ENCODE results near the gene CHEK1.

DNA sequence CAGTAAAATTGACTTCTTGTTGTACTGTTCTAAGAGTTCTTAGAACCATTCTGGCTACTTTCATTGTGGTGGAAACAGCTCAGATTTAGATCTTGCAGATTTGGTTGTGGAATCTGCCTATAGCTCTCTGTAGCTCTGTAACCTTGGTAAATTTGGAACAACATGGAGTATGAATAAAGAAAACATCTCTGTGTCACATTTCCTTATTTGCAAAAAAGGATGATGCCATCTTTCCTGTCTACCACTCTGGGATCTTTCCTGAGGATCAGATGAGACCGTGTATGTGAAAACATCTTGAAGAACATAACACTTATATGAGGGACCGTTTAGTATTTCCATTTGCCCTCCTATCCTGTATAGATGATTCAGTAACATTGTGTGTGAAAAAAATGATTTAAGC lies 46.6 kb downstream of the CHEK1 start:
- TF ChIP-seq POLR2A (IDR thresholded peaks at IDR 0.05; ENCODE audit: low read depth, low read length): no peak
- no peak for TF ChIP-seq TAF1 (IDR thresholded peaks at IDR 0.05; ENCODE audit: borderline replicate concordance, low read depth, low read length)
- TF ChIP-seq POLR2AphosphoS5 (IDR thresholded peaks at IDR 0.05; ENCODE audit: low read depth, low read length): no peak

Data from GM12892 (cell line).